ENCODE data around the gene FILIP1.

FILIP1 gene

GRCh38 chr6:75379536-75379935, 114.1 kb downstream of the FILIP1 start:
- no peak for ATAC-seq
- no peak for DNase-seq

DNA sequence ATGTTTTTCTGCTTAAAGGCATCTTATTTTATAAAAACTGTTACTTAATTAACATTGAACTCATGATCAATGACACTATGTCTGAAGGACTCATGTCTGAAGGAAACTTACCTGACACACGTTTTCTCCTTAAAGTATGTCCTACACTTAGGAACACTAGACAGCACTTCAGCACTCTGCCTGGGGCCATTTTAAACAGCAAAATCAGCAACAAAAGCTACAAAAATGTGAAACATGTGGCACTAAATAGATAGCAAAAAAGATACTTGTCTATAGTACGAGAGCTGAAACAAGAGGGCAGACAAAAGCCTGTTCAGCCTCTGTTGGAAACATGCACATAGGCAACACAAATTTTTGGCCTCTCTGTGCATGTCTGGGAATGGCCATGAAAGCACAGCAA, 115.5 kb downstream of the FILIP1 start:
- no peak for DNase-seq
- ATAC-seq: no peak

GRCh38 chr6:75377386-75377785, 116.2 kb downstream of the FILIP1 start:
- ATAC-seq (no peak), DNase-seq (no peak)

- ATAC-seq (no peak), DNase-seq (no peak)
Observed at GRCh38 chr6:75376347-75377024, 117.1 kb downstream of the FILIP1 start.

GRCh38 chr6:75374961-75375400, 118.6 kb downstream of the FILIP1 start:
- DNase-seq (no peak), ATAC-seq (no peak)

DNA sequence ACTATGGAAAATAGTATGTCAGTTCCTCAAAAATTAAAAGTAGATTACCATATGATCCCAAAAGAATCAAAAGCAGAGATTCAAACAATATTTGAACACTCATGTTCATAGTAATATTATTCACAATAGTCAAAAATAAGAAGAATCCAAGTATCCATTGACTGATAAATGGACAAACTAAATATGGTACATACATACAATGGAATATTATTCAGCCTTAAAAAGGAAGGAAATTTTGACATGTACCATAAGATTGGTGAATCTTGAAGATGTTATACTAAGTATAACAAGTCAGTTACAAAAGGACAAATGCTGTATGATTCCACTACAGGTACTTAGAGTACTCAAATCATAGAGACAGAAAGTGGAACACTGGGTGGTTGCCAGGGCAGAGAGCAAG, 120.7 kb downstream of the FILIP1 start:
- DNase-seq (no peak), ATAC-seq (no peak)

GRCh38 chr6:75370011-75370410, 123.6 kb downstream of the FILIP1 start:
- ATAC-seq: no peak
- no peak for DNase-seq

GRCh38 chr6:75368864-75369402, 124.7 kb downstream of the FILIP1 start:
- no peak for ATAC-seq
- DNase-seq: no peak

DNA sequence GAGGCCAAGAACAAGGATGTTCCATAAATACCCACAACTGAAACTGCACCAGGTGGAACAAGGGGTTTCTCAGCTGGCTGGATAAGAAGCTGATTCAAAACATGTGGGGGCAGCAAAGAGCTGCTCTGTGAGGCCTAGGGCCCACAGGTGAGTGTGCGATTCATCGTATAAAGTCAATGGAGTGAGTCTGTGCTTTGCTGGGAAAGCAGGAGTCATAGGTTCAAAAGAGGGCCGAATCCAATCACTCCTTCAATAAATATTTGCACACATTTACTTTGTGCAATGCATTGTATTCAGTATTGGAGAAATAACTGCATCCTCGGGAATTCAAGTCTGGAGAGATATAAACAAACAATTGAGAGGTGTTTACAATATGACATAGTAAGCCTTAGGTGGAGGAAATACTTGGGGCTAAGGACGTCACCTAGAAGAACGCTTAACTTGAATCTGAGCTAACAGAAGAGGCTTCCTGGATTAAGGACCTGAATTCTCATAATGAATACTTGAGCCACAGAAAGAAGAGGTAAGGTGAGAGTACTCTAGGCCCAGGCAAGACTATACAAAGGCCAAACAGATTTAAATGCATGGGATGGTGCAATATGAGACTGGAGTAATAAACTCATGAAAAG, 125.3 kb downstream of the FILIP1 start:
- ATAC-seq: no peak
- DNase-seq: peak; percentile 4

GRCh38 chr6:75363304-75363703, 130.3 kb downstream of the FILIP1 start:
- ATAC-seq: no peak
- DNase-seq: no peak

GRCh38 chr6:75353644-75354043, 140.0 kb downstream of the FILIP1 start:
- ATAC-seq: no peak
- DNase-seq: no peak

DNA sequence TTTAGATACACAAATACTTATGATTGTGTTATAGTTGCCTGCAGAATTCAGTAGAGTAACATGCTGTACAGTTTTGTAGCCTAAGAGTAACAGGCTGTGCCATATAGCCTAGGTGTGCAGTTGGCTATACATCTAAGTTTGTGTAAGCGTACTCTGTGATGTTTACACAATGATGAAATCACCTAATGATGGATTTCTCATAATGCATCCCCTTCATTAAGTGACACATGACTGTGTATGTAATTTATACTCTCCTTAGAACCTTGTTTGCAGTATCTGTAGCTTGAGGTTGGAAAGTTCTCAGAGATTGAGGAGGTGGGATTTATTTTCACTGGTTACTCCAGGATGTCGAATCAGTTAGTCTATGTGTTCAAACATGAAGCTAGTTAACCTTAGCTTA, 142.0 kb downstream of the FILIP1 start:
- ATAC-seq (no peak), DNase-seq (no peak)

- ATAC-seq (no peak), DNase-seq (no peak)
Observed at GRCh38 chr6:75350808-75351207, 142.8 kb downstream of the FILIP1 start.

DNA sequence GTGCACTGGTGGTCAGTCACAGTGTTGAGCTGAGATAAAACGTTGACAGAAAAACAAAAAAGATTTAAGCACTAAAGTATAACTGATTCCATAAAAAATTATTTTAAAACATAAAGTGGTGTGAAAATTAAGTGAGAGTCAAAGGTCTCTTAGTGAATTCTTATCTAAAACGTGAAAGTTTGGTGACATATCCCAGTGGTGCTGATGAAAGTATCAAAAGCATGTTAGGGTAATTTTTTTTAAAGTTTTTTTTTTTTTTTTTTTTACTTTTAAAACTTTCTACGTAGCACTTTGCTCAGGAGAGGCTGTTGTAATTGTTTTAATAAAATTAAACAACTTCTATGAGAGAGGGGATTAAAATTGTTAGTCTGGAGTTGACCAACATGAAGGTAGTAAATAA, 143.4 kb downstream of the FILIP1 start:
- ATAC-seq (no peak), DNase-seq (no peak)

DNA sequence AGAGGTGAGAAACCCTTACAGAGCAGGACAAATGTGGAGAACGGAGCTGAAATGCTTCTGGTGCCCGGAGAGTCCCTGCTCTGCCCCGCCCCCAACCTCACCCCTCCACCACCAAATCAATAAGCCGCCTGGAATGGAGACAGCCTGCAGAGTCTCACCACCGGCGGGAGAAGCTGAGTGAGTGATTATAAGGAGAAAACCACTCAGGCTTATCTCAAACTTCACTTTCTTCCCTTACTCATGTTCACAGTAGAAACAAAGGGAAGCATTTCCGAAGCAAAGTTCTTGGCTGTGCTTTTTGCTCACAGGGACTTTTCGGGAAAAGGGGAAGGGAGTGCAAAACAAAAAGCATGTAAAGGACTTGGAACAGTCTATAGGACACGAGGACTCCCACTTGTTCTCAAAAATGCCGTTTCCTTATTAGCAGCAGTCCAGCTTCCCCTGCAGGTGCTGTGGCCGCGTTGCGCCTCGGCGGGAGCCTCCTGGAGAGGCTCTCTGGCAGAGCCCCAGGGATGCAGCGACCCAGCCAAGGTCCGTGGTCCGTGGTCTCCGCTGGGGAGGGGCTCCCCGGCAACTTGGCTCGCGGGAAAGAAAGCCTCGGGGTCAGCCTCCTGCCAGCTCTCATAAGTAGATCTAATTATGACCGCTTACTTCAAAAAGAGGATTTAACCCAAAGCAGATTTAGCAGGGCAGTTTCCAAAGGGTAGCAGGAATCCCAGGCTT, 144.2 kb downstream of the FILIP1 start:
- DNase-seq: no peak
- no peak for ATAC-seq

DNA sequence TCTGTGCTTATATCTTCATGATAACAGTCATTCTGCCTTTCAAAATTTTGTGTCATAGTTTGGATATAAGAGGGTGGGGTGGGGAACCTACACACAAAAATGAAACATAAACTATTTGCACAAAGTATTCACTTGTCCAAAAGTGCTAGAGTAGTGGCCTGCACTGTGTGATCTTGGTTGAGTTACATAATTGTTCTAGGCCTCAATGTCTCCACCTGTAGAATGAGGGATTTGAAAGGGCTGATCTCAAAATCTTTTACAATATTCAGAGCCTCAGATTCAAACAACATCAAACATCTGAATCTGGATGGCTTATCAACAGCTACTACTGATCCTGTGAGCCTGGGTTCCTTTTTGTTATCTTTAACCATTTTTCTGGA, 144.7 kb downstream of the FILIP1 start:
- DNase-seq: no peak
- ATAC-seq: no peak

DNA sequence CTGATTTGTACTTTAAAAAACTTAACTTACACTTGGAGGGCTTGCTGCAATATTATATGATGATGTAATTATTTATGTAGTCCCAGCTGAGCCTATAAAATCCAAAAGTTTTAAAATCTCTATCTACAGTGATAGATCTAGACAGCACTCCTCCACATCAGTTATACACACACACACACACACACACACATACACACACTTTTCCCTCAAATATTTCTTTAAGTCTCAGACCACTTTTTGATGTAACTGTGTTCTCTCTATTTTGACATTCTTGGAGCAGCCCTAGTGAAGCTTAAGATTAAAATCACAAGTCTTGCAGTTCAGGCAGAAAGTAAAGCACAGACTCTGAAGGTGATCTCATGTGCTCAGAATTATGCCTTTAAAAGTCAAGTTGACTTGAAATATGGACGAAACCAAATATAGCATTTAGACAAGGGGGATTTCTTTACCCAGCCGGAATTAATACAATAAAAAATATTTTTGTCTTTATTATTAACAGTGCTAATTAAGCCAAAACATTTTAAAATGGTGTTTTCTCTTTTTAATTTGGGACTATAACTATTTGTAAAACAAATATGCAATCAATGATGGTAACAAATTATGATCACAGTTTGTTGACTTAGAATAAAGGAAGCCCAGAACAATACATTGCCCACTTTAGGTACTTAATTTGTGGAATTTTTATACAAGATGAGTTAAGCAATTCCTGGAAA, 145.5 kb downstream of the FILIP1 start:
- no peak for ATAC-seq
- DNase-seq: no peak

DNA sequence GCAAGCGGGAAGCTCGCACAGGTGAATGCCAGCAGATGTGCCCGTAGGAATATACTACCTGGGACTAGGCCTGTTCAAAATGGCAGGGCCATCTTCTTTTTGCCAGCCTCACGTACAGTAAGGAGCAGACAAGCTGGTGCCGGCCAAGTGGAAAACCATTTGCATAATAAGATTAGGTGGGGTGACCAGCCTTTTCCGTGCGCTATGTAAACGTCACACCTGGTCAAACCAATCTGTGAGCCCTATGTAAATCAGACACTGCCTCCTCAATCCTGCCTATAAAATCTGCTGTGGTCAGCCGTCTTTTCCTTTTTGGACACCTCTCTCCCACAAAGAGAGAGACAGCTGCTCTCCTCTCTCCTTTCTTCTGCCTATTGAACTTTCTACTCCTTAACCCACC, 148.2 kb downstream of the FILIP1 start:
- DNase-seq: no peak
- no peak for ATAC-seq

GRCh38 chr6:75344455-75344854, 149.1 kb downstream of the FILIP1 start:
- DNase-seq: no peak
- ATAC-seq: no peak

GRCh38 chr6:75344021-75344420, 149.6 kb downstream of the FILIP1 start:
- DNase-seq: no peak
- ATAC-seq: no peak

GRCh38 chr6:75337835-75338580, 155.6 kb downstream of the FILIP1 start:
- ATAC-seq (no peak), DNase-seq (no peak)

All from stimulated activated naive CD8-positive, alpha-beta T cell treated with anti-CD3 and anti-CD28 coated beads, Interleukin-15, Interleukin-2, amounts not matched to agents 100 U/mL and 50 U/mL, for 24 hours (primary cell).